Mesenchymal stem cell (in vitro differentiated cells and primary cell): Measurements from ENCODE around the gene MAP7. TPM values are rescaled to one million over a fixed set of nuclear protein-coding genes. Genes with fewer than 3 reads are reported as not detected.

Experiments used
- DNase-seq: peaks from one replicate; pipeline ENCODE4 v3.0.0-alpha.2; 2013
- H2AFZ ChIP-seq: one replicate; pipeline ENCODE4 v1.6.1; 2013; ENCODE audit warnings: low read depth, mild to moderate bottlenecking, control low read depth, inconsistent platforms, low read length, moderate library complexity
- H2AK5ac ChIP-seq: 2 replicates; pipeline ENCODE4 v1.6.1; 2013; ENCODE audit warnings: low read length, moderate library complexity, mild to moderate bottlenecking, inconsistent platforms; ENCODE audit not compliant: severe bottlenecking
- H2BK120ac ChIP-seq: one replicate; pipeline ENCODE4 v1.6.1; 2013; ENCODE audit warnings: low read depth, mild to moderate bottlenecking, inconsistent platforms, low read length, moderate library complexity
- H2BK12ac ChIP-seq, 2 experiments: one replicate each; pipeline ENCODE4 v1.6.1; 2013; ENCODE audit warnings: inconsistent platforms in 2 of 2, low read length in 2 of 2, mild to moderate bottlenecking in 2 of 2, moderate library complexity in 2 of 2, control low read depth in 1 of 2
- H2BK15ac ChIP-seq: one replicate; pipeline ENCODE4 v1.6.1; 2013; ENCODE audit warnings: mild to moderate bottlenecking, low read depth, inconsistent platforms; ENCODE audit not compliant: poor library complexity, severe bottlenecking
- H2BK5ac ChIP-seq: 2 replicates; pipeline ENCODE4 v1.6.1; 2013; ENCODE audit warnings: low read depth, mild to moderate bottlenecking, low read length, control low read depth, inconsistent platforms; ENCODE audit not compliant: poor library complexity, severe bottlenecking
- H3K14ac ChIP-seq, 2 experiments: one replicate each; pipeline ENCODE4 v1.6.1; 2013; ENCODE audit warnings: inconsistent platforms in 2 of 2, low read length in 2 of 2, control low read depth in 1 of 2, mild to moderate bottlenecking in 1 of 2, moderate library complexity in 1 of 2
- H3K18ac ChIP-seq, 2 experiments: one replicate each; pipeline ENCODE4 v1.6.1; 2013; ENCODE audit warnings: inconsistent platforms in 2 of 2, low read length in 2 of 2, control low read depth in 1 of 2, low read depth in 1 of 2, mild to moderate bottlenecking in 1 of 2
- H3K23ac ChIP-seq, 2 experiments: one replicate each; pipeline ENCODE4 v1.6.1; 2013; ENCODE audit warnings: inconsistent platforms in 2 of 2, low read length in 2 of 2, mild to moderate bottlenecking in 2 of 2, moderate library complexity in 2 of 2, control low read depth in 1 of 2
- H3K27ac ChIP-seq: 2 replicates; pipeline ENCODE4 v1.5.1; 2013; ENCODE audit warnings: mild to moderate bottlenecking, moderate library complexity, low read length, control low read depth, inconsistent platforms; ENCODE audit not compliant: poor library complexity, severe bottlenecking
- H3K27me3 ChIP-seq, 2 experiments: 2 replicates each; pipeline versions ENCODE4 v1.6.1 to v1.7.0; 2013; ENCODE audit warnings: low read length in 2 of 2, mild to moderate bottlenecking in 2 of 2, moderate library complexity in 2 of 2, control low read depth in 1 of 2, inconsistent platforms in 1 of 2; ENCODE audit not compliant: control insufficient read depth in 1 of 2, insufficient read depth in 1 of 2
- H3K36me3 ChIP-seq, 2 experiments: 2 replicates each; pipeline versions ENCODE4 v1.6.1 to v1.7.0; 2013; ENCODE audit warnings: low read length in 2 of 2, control low read depth in 1 of 2, inconsistent platforms in 1 of 2, low read depth in 1 of 2, mild to moderate bottlenecking in 1 of 2; ENCODE audit not compliant: insufficient read depth in 2 of 2, control insufficient read depth in 1 of 2
- H3K4ac ChIP-seq, 2 experiments: one replicate each; pipeline ENCODE4 v1.6.1; 2013; ENCODE audit warnings: inconsistent platforms in 2 of 2, low read length in 2 of 2, mild to moderate bottlenecking in 2 of 2, moderate library complexity in 2 of 2, control low read depth in 1 of 2, low read depth in 1 of 2
- H3K4me1 ChIP-seq: 2 replicates; pipeline ENCODE4 v1.6.1; 2013; ENCODE audit warnings: low read depth, low read length, control low read depth; ENCODE audit not compliant: control insufficient read depth, insufficient read depth
- H3K4me2 ChIP-seq: 2 replicates; pipeline ENCODE4 v1.6.1; 2013; ENCODE audit warnings: low read length, mild to moderate bottlenecking, inconsistent platforms; ENCODE audit not compliant: poor library complexity, severe bottlenecking
- H3K4me3 ChIP-seq, 2 experiments: 2 replicates each; pipeline versions ENCODE4 v1.5.1 to v1.7.0; 2013; ENCODE audit warnings: low read length in 2 of 2, mild to moderate bottlenecking in 2 of 2, control low read depth in 1 of 2, low read depth in 1 of 2; ENCODE audit not compliant: insufficient read depth in 1 of 2
- H3K79me1 ChIP-seq: replicated peaks from 2 replicates; pipeline ENCODE4 v1.6.1; 2013; ENCODE audit warnings: mild to moderate bottlenecking, control low read depth, low read length, inconsistent platforms; ENCODE audit not compliant: poor library complexity, severe bottlenecking
- H3K9ac ChIP-seq: 2 replicates; pipeline ENCODE4 v1.7.0; 2013; ENCODE audit warnings: mild to moderate bottlenecking, low read length, moderate library complexity
- H3K9me3 ChIP-seq: 2 replicates; pipeline ENCODE4 v1.7.0; 2013; ENCODE audit warnings: mild to moderate bottlenecking, low read length; ENCODE audit not compliant: control insufficient read depth
- H4K8ac ChIP-seq: one replicate; pipeline ENCODE4 v1.6.1; 2013; ENCODE audit warnings: inconsistent platforms, mild to moderate bottlenecking, low read length, moderate library complexity
- H4K91ac ChIP-seq: one replicate; pipeline ENCODE4 v1.6.1; 2013; ENCODE audit warnings: mild to moderate bottlenecking, low read length, inconsistent platforms
- WGBS: methylation state at CpG from one replicate; pipeline ENCODE4 v1.1.7; 2013; ENCODE audit warnings: mixed read lengths; 5-methylcytosine and 5-hydroxymethylcytosine counted together
- small RNA-seq: library from polyadenylated mRNA; stranded (forward); fragments of <200 nt; extraction: miRNeasy Mini kit (QIAGEN cat#:217004); gene quantifications from one replicate; pipeline ENCODE3, GENCODE V24; 2013; ENCODE audit warnings: low read depth

The MAP7 gene

GRCh38 chr6:136304410-136304809, 245.8 kb downstream of the MAP7 start:
- Histone ChIP-seq H3K4ac (no peak overlapping the region), H2BK5ac (no peak overlapping the region), H3K9ac (no peak overlapping the region), H3K27me3 (no peaks in the 10 kb centered on the region), H2BK12ac (no peak overlapping the region), H3K14ac (no peak overlapping the region), H2BK15ac (no peak overlapping the region), H3K27ac (no peak overlapping the region), H3K18ac (no peak overlapping the region), H3K9me3 (no peaks in the 10 kb centered on the region), H2AFZ (no peak overlapping the region), H2BK120ac (no peak overlapping the region), H4K91ac (no peak overlapping the region), H4K8ac (no peak overlapping the region), H3K23ac (no peak overlapping the region), H3K79me1 (no peaks in the 10 kb centered on the region), H2AK5ac (no peak overlapping the region), H3K4me2 (no peak overlapping the region), H3K4me3 (no peak overlapping the region), H3K36me3 (no peaks in the 10 kb centered on the region), H3K4me1 (no peaks in the 10 kb centered on the region)
- WGBS: 87% methylated on average over 4 of the region's 4 CpGs
- DNase-seq: no peak

DNA sequence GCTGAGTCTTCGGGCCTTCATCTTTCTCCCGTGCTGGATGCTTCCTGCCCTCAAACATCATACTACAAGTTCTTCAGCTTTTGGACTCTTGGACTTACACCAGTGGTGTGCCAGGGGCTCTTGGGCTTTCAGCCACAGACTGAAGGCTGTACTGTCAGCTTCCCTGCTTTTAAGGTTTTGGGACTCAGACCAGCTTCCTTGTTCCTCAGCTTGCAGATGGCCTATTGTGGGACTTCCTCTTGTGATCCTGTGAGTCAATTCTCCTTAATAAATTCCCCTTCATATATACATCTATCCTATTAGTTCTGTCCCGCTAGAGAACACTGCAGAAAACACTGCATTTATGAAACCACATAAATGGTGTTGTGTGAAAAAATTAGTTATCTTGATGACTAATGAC, 246.7 kb downstream of the MAP7 start:
- WGBS: 93% methylated on average over 2 of the region's 3 CpGs

GRCh38 chr6:136294621-136295020, 255.6 kb downstream of the MAP7 start:
- Histone ChIP-seq H2BK5ac (no peak overlapping the region), H3K27ac (no peak overlapping the region), H3K14ac (no peak overlapping the region), H3K4ac (no peak overlapping the region), H2AFZ (no peak overlapping the region), H3K4me1 (no peaks in the 10 kb centered on the region), H3K36me3 (no peaks in the 10 kb centered on the region), H3K27me3 (no peaks in the 10 kb centered on the region), H3K9ac (no peak overlapping the region), H2AK5ac (no peak overlapping the region), H3K4me2 (no peak overlapping the region), H2BK15ac (no peak overlapping the region), H3K79me1 (no peaks in the 10 kb centered on the region), H3K23ac (no peak overlapping the region), H2BK12ac (no peak overlapping the region), H2BK120ac (no peak overlapping the region), H4K8ac (no peak overlapping the region), H4K91ac (no peak overlapping the region), H3K18ac (no peak overlapping the region), H3K4me3 (no peak overlapping the region), H3K9me3 (no peaks in the 10 kb centered on the region)
- WGBS: 96% methylated on average over 3 of the region's 3 CpGs
- DNase-seq: no peak

More for the DNA sequence above, 246.7 kb downstream of the MAP7 start:
- no peak overlapping the region for H4K91ac ChIP-seq
- no peak for DNase-seq
- no peak overlapping the region for H2BK5ac ChIP-seq
- H2AK5ac ChIP-seq: no peak overlapping the region
- H3K9ac ChIP-seq: no peak overlapping the region
- no peaks in the 10 kb centered on the region for H3K4me1 ChIP-seq
- no peak overlapping the region for H3K18ac ChIP-seq
- no peak overlapping the region for H4K8ac ChIP-seq
- no peak overlapping the region for H2BK120ac ChIP-seq
- no peak overlapping the region for H3K4ac ChIP-seq
- no peak overlapping the region for H2BK12ac ChIP-seq
- H3K79me1 ChIP-seq: no peaks in the 10 kb centered on the region
- H3K9me3 ChIP-seq: no peaks in the 10 kb centered on the region
- H2BK15ac ChIP-seq: no peak overlapping the region
- no peak overlapping the region for H3K27ac ChIP-seq
- H3K4me2 ChIP-seq: no peak overlapping the region
- H3K36me3 ChIP-seq: no peaks in the 10 kb centered on the region
- H3K23ac ChIP-seq: no peak overlapping the region
- H3K4me3 ChIP-seq: no peak overlapping the region
- no peak overlapping the region for H2AFZ ChIP-seq
- no peak overlapping the region for H3K14ac ChIP-seq
- no peaks in the 10 kb centered on the region for H3K27me3 ChIP-seq

Small RNA genes lying within 50 kb of the gene (small RNA-seq; reads per million reads assigned to genes)
- gene AL023284.1: not detected
- not detected for gene NDUFS5P1
